Mesodermal cell (in vitro differentiated cells): ENCODE results near the gene ZMIZ1.

Experiments
- H3K27ac ChIP-seq: 2 replicates; pipeline ENCODE4 v1.7.0; 2013; ENCODE audit warnings: mild to moderate bottlenecking, low read depth, low read length, moderate library complexity; ENCODE audit not compliant: severe bottlenecking
- H3K36me3 ChIP-seq: 2 replicates; pipeline ENCODE4 v1.7.1; 2013; ENCODE audit warnings: mild to moderate bottlenecking, low read length, moderate library complexity; ENCODE audit not compliant: control insufficient read depth, insufficient read depth
- H3K4me1 ChIP-seq: one replicate; pipeline ENCODE4 v1.7.1; 2013; ENCODE audit warnings: mild to moderate bottlenecking, low read length; ENCODE audit not compliant: insufficient read depth, control insufficient read depth, poor library complexity, severe bottlenecking
- H3K4me3 ChIP-seq: 2 replicates; pipeline ENCODE4 v1.7.0; 2013; ENCODE audit warnings: low read length, control low read depth, mild to moderate bottlenecking; ENCODE audit not compliant: insufficient read depth, poor library complexity, severe bottlenecking; ENCODE audit errors: extremely low read depth
- H3K9me3 ChIP-seq: 2 replicates; pipeline ENCODE4 v1.7.1; 2013; ENCODE audit warnings: mild to moderate bottlenecking, low read length, moderate library complexity; ENCODE audit not compliant: control insufficient read depth
- WGBS, 2 experiments: methylation state at CpG; one replicate each; pipeline ENCODE4 v1.1.5; 2013; ENCODE audit warnings: missing lambda C conversion rate in 2 of 2; ENCODE audit not compliant: insufficient coverage in 2 of 2; 5-methylcytosine and 5-hydroxymethylcytosine counted together

The ZMIZ1 gene

GRCh38 chr10:79351332-79351731 lies 282.6 kb downstream of the ZMIZ1 start:
- Histone ChIP-seq H3K4me1 (peaks cover 4% of the 10 kb centered on the region), H3K36me3 (peaks cover 73% of the 10 kb centered on the region), H3K27ac (no peak overlapping the region), H3K4me3 (no peak overlapping the region), H3K9me3 (no peaks in the 10 kb centered on the region)
- WGBS, 2 experiments, result 87 to 99% methylated on average over 9 to 10 of the region's 13 CpGs

- H3K36me3 ChIP-seq, result peaks cover 77% of the 10 kb centered on the region
- no peak overlapping the region for H3K4me3 ChIP-seq
- WGBS, 2 experiments, result 89 to 98% methylated on average over 8 to 9 of the region's 11 CpGs
- H3K27ac ChIP-seq, result no peak overlapping the region
- H3K4me1 ChIP-seq, result no peaks in the 10 kb centered on the region
- H3K9me3 ChIP-seq, result no peaks in the 10 kb centered on the region
Observed at GRCh38 chr10:79352035-79352877, 283.5 kb downstream of the ZMIZ1 start.

DNA sequence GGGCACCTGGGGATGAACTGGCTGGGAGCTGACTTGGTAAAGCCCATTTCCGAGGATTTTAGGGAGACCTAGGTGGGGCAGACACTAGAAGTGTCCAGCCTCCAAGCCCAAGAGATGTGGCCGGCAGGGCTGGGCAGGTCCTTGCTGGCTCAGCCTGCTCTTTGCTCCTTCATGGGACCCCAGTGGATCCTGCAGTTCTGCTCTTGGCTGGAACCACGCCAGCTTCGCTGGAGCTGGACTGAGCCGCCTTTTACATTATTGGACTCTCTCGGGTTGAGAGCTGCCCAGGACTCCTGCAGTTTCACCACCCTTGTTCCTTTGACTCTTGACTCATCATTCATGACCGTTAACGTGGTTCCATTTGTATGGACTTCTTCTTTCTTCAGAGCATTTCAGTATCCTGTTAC lies 284.2 kb downstream of the ZMIZ1 start:
- 89 to 94% methylated on average over 8 of the region's 8 CpGs for WGBS, 2 experiments
- Histone ChIP-seq H3K4me1 (no peaks in the 10 kb centered on the region), H3K36me3 (peaks cover 77% of the 10 kb centered on the region), H3K9me3 (no peaks in the 10 kb centered on the region), H3K27ac (no peak overlapping the region), H3K4me3 (no peak overlapping the region)

- Histone ChIP-seq H3K27ac (no peak overlapping the region), H3K4me3 (no peak overlapping the region), H3K36me3 (peaks cover 73% of the 10 kb centered on the region), H3K9me3 (no peaks in the 10 kb centered on the region), H3K4me1 (no peaks in the 10 kb centered on the region)
- 92 to 97% methylated on average over 9 to 10 of the region's 11 CpGs for WGBS, 2 experiments
Observed at GRCh38 chr10:79353726-79354125, 285.0 kb downstream of the ZMIZ1 start.

DNA sequence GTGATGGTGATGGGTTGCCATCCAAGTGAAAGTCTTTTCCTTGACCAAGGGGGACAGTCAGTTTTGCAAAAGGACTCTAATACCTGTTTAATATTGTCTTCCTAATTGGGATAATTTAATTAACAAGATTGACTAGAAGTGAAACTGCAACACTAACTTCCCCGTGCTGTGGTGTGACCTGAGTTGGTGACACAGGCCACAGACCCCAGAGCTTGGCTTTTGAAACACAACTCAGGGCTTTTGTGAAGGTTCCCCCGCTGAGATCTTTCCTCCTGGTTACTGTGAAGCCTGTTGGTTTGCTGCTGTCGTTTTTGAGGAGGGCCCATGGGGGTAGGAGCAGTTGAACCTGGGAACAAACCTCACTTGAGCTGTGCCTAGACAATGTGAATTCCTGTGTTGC lies 285.4 kb downstream of the ZMIZ1 start:
- no peaks in the 10 kb centered on the region for H3K9me3 ChIP-seq
- WGBS, 2 experiments, result 92 to 100% methylated on average over 2 of the region's 3 CpGs
- no peaks in the 10 kb centered on the region for H3K4me1 ChIP-seq
- H3K27ac ChIP-seq, result no peak overlapping the region
- peaks cover 69% of the 10 kb centered on the region for H3K36me3 ChIP-seq
- H3K4me3 ChIP-seq, result no peak overlapping the region

- Histone ChIP-seq H3K4me1 (no peaks in the 10 kb centered on the region), H3K36me3 (peaks cover 64% of the 10 kb centered on the region), H3K9me3 (no peaks in the 10 kb centered on the region), H3K27ac (no peak overlapping the region), H3K4me3 (no peak overlapping the region)
- WGBS, 2 experiments, result 90 to 95% methylated on average over 5 to 6 of the region's 6 CpGs
Observed at GRCh38 chr10:79354615-79355014, 285.8 kb downstream of the ZMIZ1 start.

GRCh38 chr10:79355420-79356017 lies 286.8 kb downstream of the ZMIZ1 start:
- no peak overlapping the region for H3K4me3 ChIP-seq
- 78 to 79% methylated on average over 5 to 6 of the region's 6 CpGs for WGBS, 2 experiments
- H3K27ac ChIP-seq, result no peak overlapping the region
- no peaks in the 10 kb centered on the region for H3K9me3 ChIP-seq
- peaks cover 55% of the 10 kb centered on the region for H3K36me3 ChIP-seq
- H3K4me1 ChIP-seq, result no peaks in the 10 kb centered on the region

GRCh38 chr10:79356104-79356503 lies 287.3 kb downstream of the ZMIZ1 start:
- 86 to 95% methylated on average over 1 to 2 of the region's 5 CpGs for WGBS, 2 experiments
- Histone ChIP-seq H3K4me1 (no peaks in the 10 kb centered on the region), H3K9me3 (no peaks in the 10 kb centered on the region), H3K4me3 (no peak overlapping the region), H3K36me3 (peaks cover 50% of the 10 kb centered on the region), H3K27ac (no peak overlapping the region)

GRCh38 chr10:79357180-79357579 lies 288.4 kb downstream of the ZMIZ1 start:
- no peaks in the 10 kb centered on the region for H3K4me1 ChIP-seq
- peaks cover 40% of the 10 kb centered on the region for H3K36me3 ChIP-seq
- H3K4me3 ChIP-seq, result no peak overlapping the region
- no peak overlapping the region for H3K27ac ChIP-seq
- H3K9me3 ChIP-seq, result no peaks in the 10 kb centered on the region
- WGBS, 2 experiments, result 96% methylated on average over 8 to 9 of the region's 9 CpGs

- H3K9me3 ChIP-seq, result no peaks in the 10 kb centered on the region
- no peak overlapping the region for H3K4me3 ChIP-seq
- 90 to 92% methylated on average over 5 of the region's 5 CpGs for WGBS, 2 experiments
- no peak overlapping the region for H3K27ac ChIP-seq
- H3K4me1 ChIP-seq, result no peaks in the 10 kb centered on the region
- peaks cover 23% of the 10 kb centered on the region for H3K36me3 ChIP-seq
Observed at GRCh38 chr10:79358811-79359210, 290.0 kb downstream of the ZMIZ1 start.
